Purkinje cell (primary cell): ENCODE measurements around the gene VGLL3. TPM values are rescaled to one million over a fixed set of nuclear protein-coding genes. Genes with fewer than 3 reads are reported as not detected.

Experiments used
- polyA plus RNA-seq: library from polyadenylated mRNA; unstranded; fragments of >200 nt; fragmentation: Nextera tagmentation; gene quantifications from 2 replicates; pipeline ENCODE4 v1.2.1, GENCODE V29; 2014

Gene VGLL3
- polyA plus RNA-seq, result 0.08 and 0.22 TPM in 2 replicates

GRCh38 chr3:86990734-86991481 is at the start of gene VGLL3:
Gene VGLL3 (minus strand): TSS chr3:86991149. CDS start chr3:86990743, 406 bp downstream.

Other genes with a start within 250 kb of the VGLL3 start
- gene CHMP2B, start 236.2 kb upstream of the VGLL3 start, polyA plus RNA-seq, result 47.3 and 69.6 TPM in 2 replicates